H1 (cell line): ENCODE results near the gene DNAI1. TPM values are rescaled to one million over a fixed set of nuclear protein-coding genes. Genes with fewer than 3 reads are reported as not detected.

Experiments
- CTCF ChIA-PET: fragments of 300-600 bp; sonication (Branson Sonifier 250); formaldehyde crosslinking; loops from one replicate; lab custom pipeline; 2021; ENCODE audit not compliant: partially characterized antibody; lab: Charles Lee
- POLR2A ChIA-PET: fragments of 300-600 bp; sonication (Branson Sonifier 250); formaldehyde crosslinking; loops from one replicate; lab custom pipeline; 2021; ENCODE audit warnings: inconsistent platforms; ENCODE audit not compliant: partially characterized antibody; lab: Charles Lee
- DNase-seq, 2 experiments: peaks; one replicate each; pipeline versions ENCODE4 v3.0.0 to v3.0.0-alpha.2; 2010 to 2022; ENCODE audit warnings: low spot score in 2 of 2, low read depth in 1 of 2, mixed read lengths in 1 of 2
- FAIRE-seq: peaks from 2 replicates; lab custom pipeline; 2011; peaks lifted over from hg19 to GRCh38; lab: Jason Lieb, UNC
- H2AFZ ChIP-seq: 2 replicates; pipeline ENCODE4 v1.8.1; 2012; ENCODE audit warnings: low read length, inconsistent platforms
- H2AK5ac ChIP-seq: 2 replicates; pipeline ENCODE4 v1.6.1; 2013; ENCODE audit warnings: low read depth, low read length
- H2BK120ac ChIP-seq: replicated peaks from 2 replicates; pipeline ENCODE3; 2013; ENCODE audit warnings: low read depth, low read length, inconsistent platforms
- H2BK12ac ChIP-seq: 2 replicates; pipeline ENCODE4 v1.6.1; 2013; ENCODE audit warnings: low read depth, low read length
- H2BK15ac ChIP-seq: 2 replicates; pipeline ENCODE4 v1.6.1; 2013; ENCODE audit warnings: low read length
- H2BK20ac ChIP-seq: 2 replicates; pipeline ENCODE4 v1.6.1; 2013; ENCODE audit warnings: low read length
- H2BK5ac ChIP-seq: 2 replicates; pipeline ENCODE4 v1.6.1; 2013; ENCODE audit warnings: low read depth, low read length
- H3K14ac ChIP-seq: 2 replicates; pipeline ENCODE4 v1.6.1; 2013; ENCODE audit warnings: inconsistent platforms; ENCODE audit not compliant: insufficient read length
- H3K18ac ChIP-seq: 2 replicates; pipeline ENCODE4 v1.6.1; 2013; ENCODE audit warnings: low read length; ENCODE audit errors: extremely low read depth
- H3K23ac ChIP-seq: 2 replicates; pipeline ENCODE4 v1.6.1; 2013; ENCODE audit warnings: inconsistent platforms; ENCODE audit not compliant: insufficient read length
- H3K23me2 ChIP-seq: 2 replicates; pipeline ENCODE4 v1.6.1; 2013; ENCODE audit warnings: low read depth, low read length
- H3K27ac ChIP-seq: 2 replicates; pipeline ENCODE4 v1.6.1; 2011; ENCODE audit warnings: low read depth, low read length, inconsistent platforms
- H3K27me3 ChIP-seq, 4 experiments: replicated peaks in 1 of 4; 1 replicate in 1 of 4; 2 replicates in 3 of 4; pipeline versions ENCODE4 v1.6.1 to v1.8.1; 2011 to 2013; ENCODE audit warnings: low read length in 3 of 4, mild to moderate bottlenecking in 3 of 4, inconsistent platforms in 2 of 4, mixed read lengths in 2 of 4, moderate library complexity in 1 of 4; ENCODE audit not compliant: control insufficient read depth in 3 of 4, insufficient read depth in 3 of 4; ENCODE audit errors: extremely low read depth in 1 of 4
- H3K36me3 ChIP-seq, 4 experiments: 2 replicates each; pipeline versions ENCODE4 v1.6.1 to v1.8.1; 2011 to 2013; ENCODE audit warnings: mild to moderate bottlenecking in 4 of 4, low read length in 3 of 4, moderate library complexity in 2 of 4, control low read depth in 1 of 4, inconsistent platforms in 1 of 4; ENCODE audit not compliant: insufficient read depth in 4 of 4, control insufficient read depth in 2 of 4
- H3K4ac ChIP-seq: replicated peaks from 2 replicates; pipeline ENCODE3; 2013; ENCODE audit warnings: low read length, low read depth, mixed read lengths, inconsistent platforms; ENCODE audit not compliant: insufficient read length
- H3K4me1 ChIP-seq, 4 experiments: replicated peaks in 1 of 4; 1 replicate in 1 of 4; 2 replicates in 3 of 4; pipeline versions ENCODE4 v1.6.1 to v1.8.1; 2011 to 2013; ENCODE audit warnings: low read length in 3 of 4, inconsistent platforms in 2 of 4, mixed read lengths in 1 of 4; ENCODE audit not compliant: insufficient read depth in 4 of 4, control insufficient read depth in 3 of 4
- H3K4me2 ChIP-seq, 2 experiments: 2 replicates each; pipeline versions ENCODE4 v1.6.1 to v1.8.1; 2011 to 2013; ENCODE audit warnings: low read depth in 2 of 2, low read length in 2 of 2, control low read depth in 1 of 2, inconsistent platforms in 1 of 2, mild to moderate bottlenecking in 1 of 2; ENCODE audit not compliant: insufficient read depth in 1 of 2
- H3K4me3 ChIP-seq, 4 experiments: fragments of 200-600, 300-600 bp in 1 of 4; sonication (generic), shearing (Covaris generic), sonication (Bioruptor Twin) in 1 of 4; 2 replicates each; pipeline versions ENCODE4 v1.5.1 to v1.8.1; 2011 to 2016; ENCODE audit warnings: low read length in 4 of 4, low read depth in 3 of 4, control low read depth in 2 of 4, inconsistent platforms in 2 of 4, mild to moderate bottlenecking in 2 of 4, mixed read lengths in 1 of 4, moderate library complexity in 1 of 4; ENCODE audit not compliant: insufficient read depth in 2 of 4; ENCODE audit errors: extremely low read depth in 1 of 4
- H3K56ac ChIP-seq: replicated peaks from 2 replicates; pipeline ENCODE3; 2013; ENCODE audit warnings: low read depth, mild to moderate bottlenecking, mixed read lengths, low read length, inconsistent platforms; ENCODE audit not compliant: insufficient read length
- H3K79me1 ChIP-seq: 2 replicates; pipeline ENCODE4 v1.6.1; 2013; ENCODE audit warnings: low read depth, low read length, control low read depth
- H3K79me2 ChIP-seq, 2 experiments: 2 replicates each; pipeline versions ENCODE4 v1.6.1 to v1.8.1; 2012 to 2013; ENCODE audit warnings: low read length in 2 of 2, mild to moderate bottlenecking in 2 of 2, inconsistent platforms in 1 of 2; ENCODE audit not compliant: insufficient read depth in 2 of 2, control insufficient read depth in 1 of 2
- H3K9ac ChIP-seq, 4 experiments: replicated peaks in 1 of 4; 1 replicate in 1 of 4; 2 replicates in 3 of 4; pipeline versions ENCODE4 v1.6.1 to v1.8.1; 2011 to 2013; ENCODE audit warnings: low read depth in 3 of 4, low read length in 3 of 4, control low read depth in 2 of 4, mild to moderate bottlenecking in 2 of 4, moderate library complexity in 2 of 4, inconsistent platforms in 1 of 4; ENCODE audit errors: extremely low read depth in 1 of 4
- H3K9me3 ChIP-seq, 2 experiments: 2 replicates each; pipeline versions ENCODE4 v1.6.1 to v1.8.1; 2012 to 2013; ENCODE audit warnings: mild to moderate bottlenecking in 2 of 2, moderate library complexity in 2 of 2, control low read depth in 1 of 2, inconsistent platforms in 1 of 2, low read depth in 1 of 2, low read length in 1 of 2, mixed read lengths in 1 of 2; ENCODE audit not compliant: insufficient read depth in 2 of 2
- H4K20me1 ChIP-seq, 2 experiments: replicated peaks in 1 of 2; 2 replicates each; pipeline versions ENCODE3 to v1.8.1; 2011 to 2013; ENCODE audit warnings: inconsistent platforms in 2 of 2, low read length in 2 of 2, mild to moderate bottlenecking in 1 of 2; ENCODE audit not compliant: insufficient read depth in 2 of 2, control insufficient read depth in 1 of 2
- H4K5ac ChIP-seq: 2 replicates; pipeline ENCODE4 v1.6.1; 2013; ENCODE audit warnings: low read length, low read depth, mixed read lengths, inconsistent platforms; ENCODE audit not compliant: insufficient read length
- H4K8ac ChIP-seq: 2 replicates; pipeline ENCODE4 v1.8.0; 2013; ENCODE audit warnings: mild to moderate bottlenecking, moderate library complexity, low read length, inconsistent platforms; ENCODE audit not compliant: insufficient read depth; ENCODE audit errors: extremely low read depth
- H4K91ac ChIP-seq: replicated peaks from 2 replicates; pipeline ENCODE3; 2013; ENCODE audit warnings: low read length, mixed read lengths, inconsistent platforms; ENCODE audit not compliant: insufficient read length
- ASH2L ChIP-seq: fragments of 200-600, 300-600 bp; sonication (generic); IDR thresholded peaks from one replicate; pipeline ENCODE4 v1.7.1; 2017; ENCODE audit warnings: low read length
- BCL11A ChIP-seq, 2 experiments: IDR thresholded peaks; one replicate each; pipeline ENCODE4 v1.6.1; 2011; ENCODE audit warnings: low read depth in 2 of 2, low read length in 2 of 2, mild to moderate bottlenecking in 2 of 2
- GTF2F1 ChIP-seq: IDR thresholded peaks from 2 replicates; pipeline ENCODE4 v1.6.1; 2012; ENCODE audit warnings: low read depth, low read length, improper control_type of control experiment, borderline replicate concordance
- HDAC2 ChIP-seq, 2 experiments: fragments of 300-600 bp in 1 of 2; sonication (generic) in 1 of 2; IDR thresholded peaks; 2 replicates each; pipeline ENCODE4 v1.6.1; 2011 to 2012; ENCODE audit warnings: low read depth in 2 of 2, low read length in 2 of 2, mild to moderate bottlenecking in 2 of 2, moderate library complexity in 2 of 2, borderline replicate concordance in 1 of 2, inconsistent platforms in 1 of 2
- KDM5A ChIP-seq: fragments of 200-600 bp; IDR thresholded peaks from 2 replicates; pipeline ENCODE4 v1.7.1; 2012; ENCODE audit warnings: mild to moderate bottlenecking, low read length, inconsistent platforms, mixed read lengths
- POU5F1 ChIP-seq: IDR thresholded peaks from 2 replicates; pipeline ENCODE4 v1.6.1; 2011; ENCODE audit warnings: low read depth, mild to moderate bottlenecking, low read length, moderate library complexity
- SP1 ChIP-seq: IDR thresholded peaks from 2 replicates; pipeline ENCODE4 v1.6.1; 2011; ENCODE audit warnings: low read depth, low read length
- SRF ChIP-seq: IDR thresholded peaks from 2 replicates; pipeline ENCODE4 v1.6.1; 2011; ENCODE audit warnings: mild to moderate bottlenecking, low read depth, low read length, moderate library complexity
- ZNF274 ChIP-seq: IDR thresholded peaks from 2 replicates; pipeline ENCODE4 v1.7.0; 2012; ENCODE audit warnings: low read length, borderline replicate concordance; ENCODE audit errors: extremely low read depth
- WGBS, 2 experiments: shearing (Covaris generic) in 1 of 2; methylation state at CpG; one replicate each; pipeline versions ENCODE4 v1.1.6 to v1.1.7; 2013 to 2015; ENCODE audit warnings: low lambda C conversion rate in 2 of 2, mixed read lengths in 2 of 2, inconsistent platforms in 1 of 2, low coverage in 1 of 2, missing lambda C conversion rate in 1 of 2; ENCODE audit not compliant: insufficient replicate concordance in 2 of 2, insufficient coverage in 1 of 2, insufficient read length in 1 of 2; ENCODE audit errors: extremely low coverage in 1 of 2, missing lambda C conversion rate in 1 of 2; 5-methylcytosine and 5-hydroxymethylcytosine counted together
- polyA plus RNA-seq, 7 experiments: library from polyadenylated mRNA; depleted of rRNA in 3 of 7; stranded (reverse) in 5 of 7; unstranded in 2 of 7; fragments of >200 nt in 5 of 7; fragments of 200-250 nt in 2 of 7; gene quantifications; 1 replicate in 5 of 7; 2 replicates in 1 of 7; 4 replicates in 1 of 7; pipeline versions ENCODE4 v1.2.1 to v1.2.3, GENCODE V29; 2011 to 2013; ENCODE audit warnings: missing spikeins in 2 of 7, mixed read lengths in 2 of 7
- total RNA-seq: library from RNA; stranded (reverse); fragmentation: NEBNext Ultra II Directional; extraction: Animal tissue kit (Norgen Biotek cat#: 25700); gene quantifications from 2 replicates; pipeline ENCODE4 v1.2.1, GENCODE V29; 2021

Gene DNAI1
- total and polyA plus RNA-seq, 2 of the 8 experiments (the other 6 are each of a cell fraction or from before 2014, with no cell fraction given): 0.37 to 0.54 TPM

DNA sequence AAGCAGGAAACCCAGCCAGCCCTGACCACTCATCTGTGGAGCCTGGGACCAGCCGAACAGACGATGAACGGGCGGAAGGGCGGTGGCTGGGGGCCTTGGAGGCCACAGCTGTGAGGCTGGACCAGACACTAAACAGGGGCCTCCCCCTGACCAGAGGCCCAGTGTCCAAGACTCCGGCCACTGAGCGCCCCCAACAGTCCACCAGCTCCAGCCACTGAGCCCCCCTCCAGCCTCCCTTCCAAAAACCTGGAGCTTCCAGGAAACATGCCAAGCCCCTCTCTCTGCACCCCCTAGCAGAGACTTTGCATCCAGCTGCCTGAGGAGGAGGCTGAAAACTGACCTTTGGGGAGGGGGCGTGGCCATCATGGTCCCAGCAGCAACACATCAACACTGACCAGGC lies 107.7 kb downstream of the DNAI1 start:
- H3K79me1 ChIP-seq: no peaks in the 10 kb centered on the region
- H2BK12ac ChIP-seq: peak overlapping the region; percentile 11; the same call in 1 of the 2 replicates
- no peak overlapping the region for H3K18ac ChIP-seq
- H2BK5ac ChIP-seq: no peak overlapping the region
- H2BK15ac ChIP-seq: no peak overlapping the region
- H3K27ac ChIP-seq: no peak overlapping the region
- no peak overlapping the region for H3K4ac ChIP-seq
- peaks cover 9 to 38% (median 15%) of the 10 kb centered on the region in 4 experiments for H3K4me1 ChIP-seq
- no peak overlapping the region for H3K56ac ChIP-seq
- H4K91ac ChIP-seq: peak overlapping the region; percentile 29
- no peak for FAIRE-seq
- no peak overlapping the region for H3K9ac ChIP-seq
- 0 out of 4 replicates have a peak, but pooled peaks cover 0 to 3% of the 10 kb centered on the region in 2 experiments for H3K9me3 ChIP-seq
- H4K5ac ChIP-seq: no peak overlapping the region
- H4K8ac ChIP-seq: no peak overlapping the region; the same call in 1 of the 2 replicates
- no peak overlapping the region for H3K4me3 ChIP-seq
- no peak overlapping the region for H2AFZ ChIP-seq
- H3K79me2 ChIP-seq: no peaks in the 10 kb centered on the region
- peaks cover 0 to 3% (median 3%) of the 10 kb centered on the region in 4 experiments; a peak in 3 of 7 replicates for H3K27me3 ChIP-seq
- CTCF ChIA-PET: interaction anchor here (0.8 to 6.3 kb wide), 6 partner anchors 26 to 127 kb away, joined by 3 to 48 read pairs (median 4); no protein-coding TSS in a partner anchor
- DNase-seq: no peak
- no peak overlapping the region for H3K14ac ChIP-seq
- no peak overlapping the region for H3K4me2 ChIP-seq
- H2BK20ac ChIP-seq: no peak overlapping the region
- POLR2A ChIA-PET: no interaction called here
- H3K23ac ChIP-seq: no peak overlapping the region
- WGBS, 2 experiments: 85% methylated on average over 8 of the region's 8 CpGs; no CpG with 5 or more reads in 1 of the 2 experiments
- H2AK5ac ChIP-seq: no peak overlapping the region; the same call in 1 of the 2 replicates
- TF ChIP-seq ZNF274: no peak
- no peak for TF ChIP-seq ASH2L
- no peak for TF ChIP-seq GTF2F1
- TF ChIP-seq POU5F1: no peak
- TF ChIP-seq HDAC2 (IDR thresholded peaks at IDR 0.05; ENCODE audit: borderline replicate concordance in 1 of 2, low read depth in 2 of 2, low read length in 2 of 2): no peak
- no peak for TF ChIP-seq BCL11A (IDR thresholded peaks at IDR 0.05; ENCODE audit: low read depth in 2 of 2, low read length in 2 of 2)
- no peak for TF ChIP-seq SRF
- no peak for TF ChIP-seq SP1
- no peak for TF ChIP-seq KDM5A
- TF ChIP-seq, all 59 proteins: peak for 0
- Histone ChIP-seq H4K20me1 (no peaks in the 10 kb centered on the region), H2BK120ac (no peak overlapping the region), H3K36me3 (no peaks in the 10 kb centered on the region), H3K23me2 (no peaks in the 10 kb centered on the region)
